Myometrial cell (primary cell): Measurements from ENCODE around the gene CSK. TPM values are rescaled to one million over a fixed set of nuclear protein-coding genes. Genes with fewer than 3 reads are reported as not detected.

Experiments
- total RNA-seq: library from RNA; depleted of rRNA; stranded (reverse); fragments of >200 nt; gene quantifications from 2 replicates; pipeline ENCODE4 v1.2.3, GENCODE V29; 2015

CSK gene
- total RNA-seq, result 22.2 and 26.6 TPM in 2 replicates

DNA sequence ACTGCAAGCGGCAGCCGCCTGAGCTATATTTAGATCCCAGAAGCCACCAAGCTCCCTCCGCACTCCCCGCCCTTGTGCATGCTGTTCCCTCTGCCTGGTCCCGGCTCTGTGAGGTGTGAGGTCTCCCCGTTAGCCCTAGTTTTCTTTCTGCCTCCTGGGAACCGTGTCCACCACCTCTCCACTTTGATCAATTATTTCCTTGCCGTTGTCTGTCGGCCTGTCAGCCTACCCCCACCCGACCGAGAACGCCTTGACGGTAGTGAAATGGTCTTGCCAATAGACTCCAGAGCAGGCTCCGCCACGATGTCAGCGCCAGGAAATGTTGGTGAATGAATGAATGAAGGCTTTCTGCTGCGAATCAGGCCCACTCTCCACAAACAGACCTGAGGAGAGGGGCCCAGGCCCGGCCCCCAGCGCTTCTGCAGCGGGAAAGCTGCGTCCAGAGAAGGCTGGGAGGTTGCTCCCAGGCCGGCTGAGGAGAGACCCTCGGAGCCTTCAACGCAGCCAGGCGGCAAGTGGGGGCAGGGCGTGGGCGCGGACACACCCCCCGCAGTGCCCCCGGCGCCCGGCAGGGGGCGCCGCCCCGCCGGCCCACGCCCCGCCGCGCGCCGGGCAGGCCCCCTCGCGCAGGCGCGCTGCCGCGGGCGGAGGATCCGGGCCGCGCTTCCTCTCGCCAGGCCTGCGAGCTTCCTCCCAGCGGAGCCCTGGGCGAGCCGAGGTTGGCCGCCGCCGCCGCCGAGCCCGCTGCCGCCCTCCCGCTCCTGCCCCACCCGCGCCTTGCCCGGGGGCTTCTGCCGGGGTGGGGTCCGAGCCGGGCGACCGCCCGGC lies at the start of gene CSK:
Gene CSK, plus strand, starts transcription at position 650 of the 828 bp plus-strand sequence. CDS start 16,218 bp downstream, outside the sequence.

DNA sequence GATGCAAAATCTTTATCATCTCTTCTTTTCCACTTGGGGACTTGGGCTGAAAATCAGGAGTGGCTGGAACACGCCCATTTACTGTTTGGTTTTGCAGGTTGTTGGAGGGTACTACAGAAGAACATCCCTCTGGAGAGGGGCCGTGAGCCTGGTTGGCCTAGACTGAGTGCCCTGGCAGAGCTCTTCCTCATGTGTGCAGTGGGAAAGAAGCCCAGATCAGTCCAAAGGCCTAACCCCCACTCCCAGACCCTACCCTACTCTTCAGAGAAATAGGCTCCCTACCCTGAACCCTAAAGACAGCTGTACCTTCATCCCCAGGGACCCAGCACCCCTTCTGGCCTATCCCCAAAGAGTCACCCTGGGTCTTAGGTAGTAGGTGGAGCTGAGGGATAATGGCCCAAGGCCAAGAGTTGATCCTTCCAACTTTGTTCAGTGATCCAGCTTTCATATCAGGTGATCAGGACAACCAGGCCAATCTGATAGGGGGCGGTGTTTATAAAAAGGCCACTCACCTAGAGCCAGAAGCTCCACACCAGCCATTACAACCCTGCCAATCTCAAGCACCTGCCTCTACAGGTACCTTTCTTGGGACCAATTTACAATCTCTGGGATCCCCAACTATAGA lies 33.4 kb upstream of the CSK start, which contains the start of gene CYP1A2:
Gene CYP1A2, plus strand, starts transcription at position 524 of the 625 bp plus-strand sequence. CDS start 894 bp downstream, outside the sequence.

DNA sequence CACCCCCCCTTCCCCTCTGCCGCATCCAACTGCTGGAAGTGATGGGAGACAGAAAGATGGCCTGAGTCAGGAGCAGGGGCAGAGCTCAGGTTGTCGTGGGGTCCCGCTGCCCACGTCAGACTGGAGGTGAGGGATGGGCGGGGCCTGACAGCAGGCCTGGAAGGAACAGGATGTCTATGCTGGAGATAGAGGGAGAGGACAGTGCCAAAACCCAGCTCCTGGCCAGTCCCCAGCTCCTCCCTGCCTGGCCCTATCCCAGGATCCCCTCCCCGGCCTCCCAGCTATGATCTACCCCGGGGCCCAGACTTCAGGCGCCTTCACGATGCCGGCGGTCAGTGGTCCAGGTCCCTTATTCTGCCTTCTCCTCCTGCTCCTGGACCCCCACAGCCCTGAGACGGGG lies 30.7 kb downstream of the CSK start, which contains the start of gene LMAN1L:
Gene LMAN1L, plus strand, starts transcription at position 303 of the 400 bp plus-strand sequence. Its CDS starts 20 bp downstream, at position 323.

DNA sequence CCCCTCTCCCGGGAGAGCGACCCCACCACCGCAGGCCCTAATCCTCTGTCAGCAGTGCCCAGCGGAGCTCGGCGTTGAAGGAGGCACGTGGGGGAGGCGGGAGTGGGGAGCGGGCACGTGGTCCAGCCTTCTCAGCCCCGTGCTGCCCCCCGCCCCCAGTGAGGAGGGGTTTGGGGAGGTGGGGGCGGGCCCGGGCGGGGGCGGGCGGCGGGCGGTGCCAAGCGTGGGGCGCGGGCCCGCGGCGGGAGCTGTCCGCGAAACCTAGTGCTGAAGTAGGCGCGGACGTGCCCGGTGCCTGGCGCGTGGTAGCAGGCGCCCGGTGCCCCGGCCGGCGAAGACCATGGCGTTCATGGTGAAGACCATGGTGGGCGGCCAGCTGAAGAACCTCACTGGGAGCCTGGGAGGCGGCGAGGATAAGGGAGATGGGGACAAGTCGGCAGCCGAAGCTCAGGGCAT lies 44.5 kb downstream of the CSK start, which contains the start of gene CPLX3:
Gene CPLX3, plus strand, starts transcription at position 264 of the 456 bp plus-strand sequence. Its CDS starts 77 bp downstream, at position 341.

DNA sequence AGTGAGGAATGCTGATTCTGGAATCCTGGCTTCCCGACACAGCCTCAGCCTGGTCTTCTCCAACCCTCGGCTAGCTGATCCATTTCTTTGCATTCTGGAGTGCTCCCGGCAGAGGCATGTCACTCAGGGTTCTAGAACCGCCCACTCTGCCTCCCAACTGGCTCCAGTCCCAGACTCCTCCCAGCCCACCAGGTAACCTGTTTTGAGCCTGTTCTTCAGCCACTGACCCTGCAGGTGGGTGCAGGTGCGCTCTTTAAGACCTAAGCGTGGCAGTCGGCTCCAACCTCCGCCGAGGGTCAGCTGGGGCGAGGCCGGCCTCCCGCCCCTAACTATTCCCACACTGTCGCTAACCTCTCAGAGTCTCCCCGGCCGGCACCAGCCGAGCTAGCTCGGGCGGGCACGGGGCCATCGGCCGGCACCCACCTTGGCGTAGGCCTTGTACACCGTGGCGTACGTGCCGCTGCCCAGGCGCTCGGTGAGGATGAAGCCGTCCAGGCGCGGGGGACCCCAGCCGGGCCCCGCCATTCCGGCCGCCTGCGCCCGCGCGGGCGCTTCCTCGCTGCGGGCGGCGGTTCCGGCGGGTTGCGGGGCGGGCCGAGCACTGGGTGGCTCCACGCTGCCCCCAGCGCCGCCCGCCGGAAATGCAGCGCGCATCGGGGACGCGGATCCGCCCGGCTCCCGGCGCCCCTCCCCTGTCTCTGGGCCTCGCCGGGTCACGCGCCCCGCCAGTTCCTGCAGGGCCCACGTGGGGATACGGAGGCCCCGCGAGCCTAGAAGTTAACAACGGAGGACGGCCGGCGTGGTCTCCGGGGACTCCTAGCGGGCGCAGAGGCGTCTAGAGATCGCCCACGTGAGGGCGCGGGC lies 60.9 kb downstream of the CSK start, which contains the start of gene ULK3:
Gene ULK3, minus strand, starts transcription at position 576 of the 864 bp plus-strand sequence. Its CDS starts 51 bp downstream, at position 525.

Other genes starting within 250 kb of the CSK start
- 0.58 and 2.8 TPM in 2 replicates for gene ARID3B, start 240.9 kb upstream of the CSK start, total RNA-seq
- gene CLK3, start 166.2 kb upstream of the CSK start, total RNA-seq, result 103 and 121 TPM in 2 replicates
- 10.8 and 15.3 TPM in 2 replicates for gene EDC3, start 86.1 kb upstream of the CSK start, total RNA-seq
- not detected in 2 replicates for gene CYP1A1, start 56.6 kb upstream of the CSK start, total RNA-seq
- gene CYP1A2, start 33.2 kb upstream of the CSK start, total RNA-seq, result not detected in 2 replicates
- not detected in 2 replicates for gene LMAN1L, start 30.8 kb downstream of the CSK start, total RNA-seq
- not detected in 2 replicates for gene CPLX3, start 44.5 kb downstream of the CSK start, total RNA-seq
- 18.8 and 35.2 TPM in 2 replicates for gene ULK3, start 61.1 kb downstream of the CSK start, total RNA-seq
- gene SCAMP2, start 91.3 kb downstream of the CSK start, total RNA-seq, result 60.4 and 87.6 TPM in 2 replicates
- 46.6 and 74.1 TPM in 2 replicates for gene MPI, start 108.0 kb downstream of the CSK start, total RNA-seq
- 22.2 and 48.7 TPM in 2 replicates for gene FAM219B, start 124.8 kb downstream of the CSK start, total RNA-seq
- gene COX5A, start 156.0 kb downstream of the CSK start, total RNA-seq, result 139 and 151 TPM in 2 replicates
- 0.53 and 1.2 TPM in 2 replicates for gene RPP25, start 174.7 kb downstream of the CSK start, total RNA-seq
- 2.0 and 5.5 TPM in 2 replicates for gene SCAMP5, start 213.5 kb downstream of the CSK start, total RNA-seq
- gene PPCDC, start 241.5 kb downstream of the CSK start, total RNA-seq, result 15.9 and 23.7 TPM in 2 replicates